ENCODE measurements around the gene TCTN2.

Gene TCTN2

GRCh38 chr12:123686636-123687190, 15.8 kb downstream of the TCTN2 start:
- DNase-seq (ENCODE audit: low read depth) = no peak

GRCh38 chr12:123690191-123690840, 19.4 kb downstream of the TCTN2 start:
- DNase-seq (ENCODE audit: low read depth) = no peak

GRCh38 chr12:123696207-123696606, 25.3 kb downstream of the TCTN2 start:
- DNase-seq (ENCODE audit: low read depth) = no peak

DNA sequence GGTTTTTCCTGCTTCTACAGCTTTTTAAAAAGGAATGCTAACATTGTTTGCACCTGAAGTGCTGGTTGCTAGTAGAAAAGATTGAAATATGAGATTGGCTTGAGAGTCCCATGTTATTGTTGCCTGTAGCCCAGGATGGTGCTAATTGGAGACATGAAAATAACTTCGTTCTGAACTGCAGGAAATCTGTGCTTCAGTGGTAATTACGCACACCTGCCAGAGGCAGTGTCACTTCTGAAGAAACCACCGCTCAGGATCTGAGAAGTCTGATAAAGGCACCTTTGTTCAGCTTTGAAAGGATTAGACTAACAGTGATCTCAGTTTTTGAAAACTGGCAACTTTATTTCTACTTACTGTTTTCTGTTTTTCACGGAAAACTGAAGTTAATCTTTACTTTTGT, 25.7 kb downstream of the TCTN2 start:
- no peak for DNase-seq (ENCODE audit: low read depth)

- DNase-seq (ENCODE audit: low read depth) = no peak
These were observed 35.0 kb downstream of the TCTN2 start for GRCh38 chr12:123705935-123706334.

DNA sequence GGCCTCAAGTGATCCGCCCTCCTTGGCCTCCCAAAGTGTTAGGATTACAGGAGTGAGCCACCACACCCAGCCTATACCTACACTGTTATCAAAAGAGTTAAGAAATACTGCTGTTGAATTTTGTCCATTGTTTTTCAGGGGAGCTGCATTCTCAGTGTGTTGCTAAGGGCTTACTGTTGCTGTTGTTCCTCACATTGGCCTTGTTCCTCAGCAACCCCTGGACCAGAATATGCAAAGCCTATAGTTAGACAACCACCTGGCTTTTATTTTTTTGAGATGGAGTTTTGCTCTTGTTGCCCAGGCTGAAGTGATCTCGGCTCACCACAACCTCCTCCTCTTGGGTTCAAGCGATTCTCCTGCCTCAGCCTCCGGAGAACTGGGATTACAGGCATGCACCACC, 36.6 kb downstream of the TCTN2 start:
- DNase-seq (ENCODE audit: low read depth) = no peak

DNA sequence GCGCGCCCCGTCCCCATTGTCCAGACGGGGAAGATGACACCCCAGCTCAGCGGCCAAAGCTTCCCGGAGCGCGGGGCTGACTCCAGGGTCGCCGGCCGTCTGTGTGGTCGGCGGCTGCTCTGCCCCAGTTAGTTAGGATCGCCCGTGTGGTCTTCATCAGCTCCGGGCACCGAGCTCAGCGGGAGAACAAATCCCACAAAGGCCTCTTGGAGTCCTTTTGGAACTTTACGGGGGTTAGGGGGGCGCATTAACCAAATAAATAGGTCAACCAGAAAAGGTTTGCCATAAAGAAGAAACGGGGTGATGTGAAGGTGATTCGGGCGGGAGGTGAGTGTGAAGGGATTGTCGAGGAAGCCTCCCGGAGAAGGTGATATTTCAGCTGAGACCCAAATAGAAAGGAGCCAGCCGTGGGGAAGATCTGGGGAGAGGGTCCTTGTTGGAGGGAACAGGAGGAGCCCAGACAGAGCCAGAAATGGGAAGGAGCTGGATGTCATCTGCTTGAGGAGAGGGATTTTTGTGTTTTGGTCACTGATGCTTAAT, 41.9 kb downstream of the TCTN2 start:
- DNase-seq (ENCODE audit: low read depth) = no peak

DNA sequence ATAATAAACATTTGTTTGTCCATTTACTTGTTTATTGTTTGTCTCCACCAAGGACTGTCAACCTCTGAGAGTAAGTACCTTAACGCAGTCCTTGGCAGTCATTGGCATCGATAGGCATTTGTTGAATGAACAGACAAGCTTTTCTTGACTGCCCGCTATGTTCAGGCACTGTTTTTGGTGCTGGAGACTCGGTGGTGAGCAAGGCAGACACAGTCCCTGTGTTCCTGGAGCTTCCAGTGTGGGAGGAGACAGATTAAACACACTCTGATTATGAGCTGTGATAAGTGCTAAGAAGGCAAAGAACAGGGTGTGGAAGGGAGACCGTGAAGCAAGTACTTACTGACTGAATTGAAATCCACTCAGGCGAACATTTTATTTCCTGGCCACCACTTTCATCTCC, 42.5 kb downstream of the TCTN2 start:
- no peak for DNase-seq (ENCODE audit: low read depth)

DNA sequence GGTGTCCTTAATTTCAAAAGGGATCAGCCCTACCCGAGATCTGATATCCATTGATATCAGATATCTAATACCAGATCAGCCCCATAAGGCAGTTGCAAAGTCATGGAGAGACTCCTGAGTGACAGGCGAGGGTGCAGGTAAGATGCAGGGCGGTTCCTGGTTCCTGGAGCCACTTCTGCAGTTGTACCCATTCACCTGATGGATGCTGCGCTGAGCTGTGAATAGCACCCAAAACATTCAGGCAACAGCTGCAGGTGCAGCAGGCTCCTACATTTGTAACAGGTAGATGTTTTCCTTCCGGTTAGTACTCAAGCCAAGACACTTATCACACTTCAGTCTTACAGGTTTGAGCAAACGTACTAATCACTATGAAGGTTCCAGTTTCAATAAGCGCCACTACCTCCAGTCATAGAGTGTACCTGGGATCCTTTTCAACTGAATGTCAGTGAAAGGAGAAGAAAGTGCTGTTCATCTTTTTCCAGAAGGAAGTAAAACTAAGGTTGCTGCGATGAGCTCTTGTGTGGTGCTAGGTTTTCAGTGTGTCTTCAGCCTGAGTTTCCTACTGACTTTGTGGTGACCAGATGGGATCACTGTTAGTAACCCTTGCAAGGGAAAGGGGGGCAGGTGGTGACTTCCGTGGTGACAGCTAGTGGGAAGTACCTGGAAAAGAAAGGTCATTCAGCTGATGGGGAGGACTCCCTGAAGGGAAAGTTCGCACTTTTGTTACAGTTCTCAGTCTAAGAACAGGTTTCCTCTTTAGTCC, 43.1 kb downstream of the TCTN2 start:
- DNase-seq (ENCODE audit: low read depth) = no peak

GRCh38 chr12:123715195-123715594, 44.3 kb downstream of the TCTN2 start:
- no peak for DNase-seq (ENCODE audit: low read depth)

GRCh38 chr12:123717350-123717749, 46.4 kb downstream of the TCTN2 start:
- DNase-seq (ENCODE audit: low read depth) = no peak

- DNase-seq (ENCODE audit: low read depth) = no peak
These were observed 49.4 kb downstream of the TCTN2 start for GRCh38 chr12:123720141-123720814.

GRCh38 chr12:123721245-123721644, 50.3 kb downstream of the TCTN2 start:
- no peak for DNase-seq (ENCODE audit: low read depth)

DNA sequence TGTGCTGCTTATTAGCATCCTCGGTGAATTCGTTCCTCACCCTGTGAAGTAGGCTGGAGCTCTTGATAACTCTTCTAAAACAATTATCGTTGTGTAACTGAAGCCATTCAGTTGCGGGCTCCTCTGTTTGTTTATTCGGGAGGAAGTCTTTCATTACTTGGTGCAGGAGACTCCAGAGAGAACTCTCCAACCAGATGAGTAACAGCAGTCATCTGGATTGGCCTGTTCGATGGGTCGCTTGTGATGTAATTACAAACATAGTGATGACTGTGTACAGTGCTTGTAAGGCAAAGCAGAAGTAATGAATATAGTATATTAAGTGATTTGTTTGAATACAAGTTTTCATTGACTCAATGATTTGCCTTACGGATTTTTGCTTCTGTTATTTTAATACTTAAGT, 52.1 kb downstream of the TCTN2 start:
- no peak for DNase-seq (ENCODE audit: low read depth)

DNA sequence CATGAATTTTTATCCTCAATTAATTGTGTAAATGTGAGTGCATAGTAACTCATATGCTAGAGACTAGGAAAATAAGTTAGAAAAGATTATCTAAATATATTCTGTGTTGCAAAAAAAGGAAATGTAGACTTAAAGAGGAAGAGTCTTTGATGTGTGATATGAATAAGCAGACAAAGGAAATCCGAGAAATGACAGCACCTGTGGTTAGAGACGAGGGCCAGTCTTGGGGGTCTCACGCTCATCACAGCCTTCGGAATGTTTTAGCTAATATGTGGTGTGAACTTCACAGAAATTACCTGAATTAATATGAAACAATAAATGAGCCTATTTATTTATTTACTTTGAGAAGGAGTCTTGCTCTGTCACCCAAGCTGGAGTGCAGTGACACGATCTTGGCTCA, 52.9 kb downstream of the TCTN2 start:
- no peak for DNase-seq (ENCODE audit: low read depth)

DNA sequence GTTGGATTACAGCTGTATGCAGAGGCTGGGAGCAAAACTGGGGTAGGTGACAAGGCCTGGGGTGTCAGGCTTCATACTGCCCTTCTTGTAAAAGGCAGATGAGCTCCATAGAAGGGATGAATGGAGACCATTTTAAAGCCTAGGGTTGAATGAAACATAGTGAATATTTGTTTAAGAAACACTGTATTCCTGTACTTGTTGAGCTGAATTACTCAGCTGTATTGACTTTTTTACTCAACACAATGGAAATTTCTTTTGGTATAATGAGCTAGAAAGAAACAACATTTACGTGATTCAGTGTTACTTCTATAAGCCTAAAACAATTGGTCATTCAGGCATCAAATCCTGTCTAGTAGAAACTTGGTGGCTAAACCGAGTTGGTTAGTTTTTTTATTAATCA, 55.3 kb downstream of the TCTN2 start:
- DNase-seq (ENCODE audit: low read depth) = no peak

DNA sequence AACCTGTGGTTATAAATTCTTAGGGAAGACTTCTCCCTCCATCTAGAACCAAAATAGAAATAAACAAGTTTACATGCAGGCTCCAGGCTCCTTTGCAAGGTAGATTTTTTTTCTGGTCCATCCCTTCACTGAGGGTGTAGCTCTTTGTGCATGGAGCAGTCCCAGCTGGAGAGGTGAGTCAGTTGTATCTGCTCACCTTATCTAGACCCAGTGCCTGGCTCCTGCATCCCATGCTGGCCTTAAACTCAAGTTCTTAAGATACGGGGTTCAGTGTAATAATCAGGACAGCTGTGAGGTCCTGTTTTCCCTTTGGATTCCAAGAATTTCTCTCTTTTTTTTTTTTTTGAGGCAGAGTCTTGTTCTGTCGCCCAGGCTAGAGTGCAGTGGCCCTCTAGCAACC, 56.0 kb downstream of the TCTN2 start:
- no peak for DNase-seq (ENCODE audit: low read depth)

DNA sequence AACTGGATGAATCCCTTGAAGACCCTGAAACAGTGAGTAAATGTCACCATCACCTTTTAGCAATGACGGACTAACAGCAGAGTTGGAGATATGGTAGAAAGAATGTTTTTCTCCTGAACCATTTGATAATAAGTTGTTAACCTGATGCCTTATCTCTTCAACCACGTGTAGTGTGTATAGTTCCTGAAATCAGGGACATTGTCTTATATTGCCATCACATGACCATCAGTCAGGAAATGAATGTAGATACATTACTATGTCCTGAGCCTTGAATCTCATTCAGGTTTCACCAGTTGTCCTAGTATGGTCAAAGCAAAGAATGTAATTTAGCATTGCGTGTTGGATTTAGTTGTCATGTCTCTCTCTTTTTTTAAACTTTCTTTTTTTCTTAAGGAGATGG, 57.0 kb downstream of the TCTN2 start:
- DNase-seq (ENCODE audit: low read depth) = no peak

DNA sequence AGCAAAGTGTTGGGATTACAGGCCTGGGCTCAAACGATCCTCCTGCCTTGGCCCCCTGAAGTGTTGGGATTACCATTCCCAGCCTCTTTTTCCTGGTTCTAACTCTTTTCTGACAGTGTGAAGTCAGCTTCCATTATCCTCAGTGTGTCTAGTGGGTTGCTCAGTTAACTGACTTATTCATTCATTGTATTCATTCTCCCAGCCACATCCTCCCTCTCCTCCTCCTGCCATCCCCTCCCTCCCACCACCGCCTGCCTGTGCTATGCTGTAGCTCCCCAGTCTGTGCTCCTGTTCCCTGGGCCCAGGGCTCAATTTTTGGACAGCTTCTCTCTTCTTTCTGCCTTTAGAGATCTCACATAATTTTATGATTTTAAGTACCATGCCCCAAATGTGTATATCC, 60.7 kb downstream of the TCTN2 start:
- no peak for DNase-seq (ENCODE audit: low read depth)

DNA sequence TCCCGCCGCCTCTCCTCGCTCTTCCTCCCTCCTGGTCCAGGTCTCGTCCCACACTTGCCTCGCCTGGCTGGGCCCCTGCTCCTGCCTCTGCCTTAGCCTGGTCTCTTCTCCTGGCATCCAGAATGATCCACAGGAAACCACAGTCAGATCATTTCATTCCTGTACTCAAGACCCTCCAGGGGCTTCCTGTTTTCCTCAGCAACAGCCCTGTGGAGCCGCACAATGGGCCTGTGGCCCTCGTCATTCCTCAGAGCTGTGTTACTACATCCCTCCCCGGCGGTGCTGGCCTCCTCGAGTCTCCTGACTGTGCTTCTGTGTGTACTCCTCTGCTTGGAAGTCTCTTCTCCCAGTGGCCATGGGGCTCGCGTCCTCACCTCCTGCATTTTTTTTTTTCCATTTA, 61.3 kb downstream of the TCTN2 start:
- DNase-seq (ENCODE audit: low read depth) = no peak

DNA sequence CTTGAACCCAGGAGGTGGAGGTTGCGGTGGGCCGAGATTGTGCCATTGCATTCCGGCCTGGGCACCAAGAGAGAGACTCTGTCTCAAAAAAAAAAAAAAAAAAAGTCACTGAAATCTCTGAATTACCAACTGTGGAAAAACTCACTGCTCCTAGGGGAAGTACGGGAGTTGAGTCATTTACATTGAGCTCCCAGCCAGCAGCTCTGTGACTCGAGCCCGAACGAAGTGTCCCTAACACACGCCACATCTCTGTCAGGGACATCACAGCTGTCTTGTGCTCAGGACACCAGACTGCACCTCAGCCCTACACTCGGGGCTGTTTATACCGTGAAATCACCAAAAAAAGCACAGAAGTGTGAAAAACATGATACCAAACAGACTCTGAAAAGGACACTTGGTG, 62.3 kb downstream of the TCTN2 start:
- no peak for DNase-seq (ENCODE audit: low read depth)

DNA sequence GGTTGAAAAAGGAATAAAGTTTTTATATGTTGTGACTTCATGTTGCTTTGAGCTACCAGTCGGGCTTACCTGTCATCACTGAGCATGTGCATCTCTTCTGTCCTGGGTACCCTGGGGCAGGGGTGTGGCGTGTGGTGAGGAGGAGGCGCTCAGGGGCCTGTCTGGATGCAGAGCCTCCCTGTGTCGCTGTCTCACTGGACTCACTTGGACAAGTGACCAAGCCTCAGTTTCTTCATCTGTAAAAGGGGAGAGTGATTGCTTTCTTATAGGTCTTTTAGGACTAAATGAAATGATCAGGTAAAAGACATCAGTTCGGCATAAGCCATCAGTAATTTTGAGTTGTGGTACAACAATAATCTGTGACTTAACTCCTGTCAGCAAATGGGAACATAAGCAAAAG, 63.4 kb downstream of the TCTN2 start:
- no peak for DNase-seq (ENCODE audit: low read depth)
